OCI-M1 (cell line): ENCODE measurements around the gene UFSP2.

Experiments used
- DNase-seq: peaks from one replicate; lab custom pipeline; 2025; lab: John Stamatoyannopoulos, UW

UFSP2 gene

GRCh38 chr4:185426960-185427688 is 1.4 kb upstream of the UFSP2 start:
- DNase-seq, result no peak

- DNase-seq, result peak; percentile 77
Measured at GRCh38 chr4:185424905-185425646, 688 bp downstream of the UFSP2 start.

GRCh38 chr4:185421366-185422124 is 4.2 kb downstream of the UFSP2 start:
- DNase-seq, result no peak

- no peak for DNase-seq
Measured at GRCh38 chr4:185416955-185417354, 8.8 kb downstream of the UFSP2 start.

- no peak for DNase-seq
Measured at GRCh38 chr4:185412412-185412811, 13.4 kb downstream of the UFSP2 start.

GRCh38 chr4:185411849-185412248 is 13.9 kb downstream of the UFSP2 start:
- DNase-seq, result no peak

- no peak for DNase-seq
Measured at GRCh38 chr4:185408432-185408831, 17.3 kb downstream of the UFSP2 start.

- no peak for DNase-seq
Measured at GRCh38 chr4:185405296-185405999, 20.3 kb downstream of the UFSP2 start.

- DNase-seq, result no peak
Measured at GRCh38 chr4:185404031-185404430, 21.7 kb downstream of the UFSP2 start.

GRCh38 chr4:185399466-185399865 is 26.3 kb downstream of the UFSP2 start:
- no peak for DNase-seq

GRCh38 chr4:185398618-185399017 is 27.1 kb downstream of the UFSP2 start:
- DNase-seq, result no peak

- DNase-seq, result no peak
Measured at GRCh38 chr4:185396724-185397385, 28.9 kb downstream of the UFSP2 start, which contains the start of gene ANKRD37. Gene ANKRD37, plus strand, starts transcription at chr4:185396841. Its CDS starts 83 bp downstream, at chr4:185396924.

GRCh38 chr4:185395956-185396723 is 29.6 kb downstream of the UFSP2 start:
- DNase-seq, result peak; percentile 98

- peak; percentile 77 for DNase-seq
Measured at GRCh38 chr4:185395238-185395955, 30.4 kb downstream of the UFSP2 start, which contains the start of gene LRP2BP. Gene LRP2BP, minus strand, starts transcription at chr4:185395924. Its CDS starts 17,738 bp downstream, at chr4:185378186.

GRCh38 chr4:185394568-185395237 is 31.1 kb downstream of the UFSP2 start:
- DNase-seq, result peak; percentile 71

GRCh38 chr4:185392156-185392555 is 33.6 kb downstream of the UFSP2 start:
- no peak for DNase-seq

- DNase-seq, result no peak
Measured at GRCh38 chr4:185390941-185391340, 34.8 kb downstream of the UFSP2 start.

- no peak for DNase-seq
Measured at GRCh38 chr4:185387957-185388356, 37.8 kb downstream of the UFSP2 start.

GRCh38 chr4:185384930-185385331 is 40.8 kb downstream of the UFSP2 start:
- peak; percentile 89 for DNase-seq
